HG02763 (cell line): ENCODE measurements around the gene NR6A1.

ENCODE experiments used
- ATAC-seq: cut with Tn5 transposase; IDR thresholded peaks from one replicate; pipeline ENCODE4 v1.9.1; 2021; ENCODE audit warnings: mild to moderate bottlenecking, moderate library complexity; ENCODE audit not compliant: unreplicated experiment

NR6A1 gene

GRCh38 chr9:124797343-124798103 lies 26.4 kb upstream of the NR6A1 start:
- ATAC-seq = no peak

GRCh38 chr9:124795881-124796431 lies 24.8 kb upstream of the NR6A1 start:
- ATAC-seq = no peak

- ATAC-seq = no peak
Observed at GRCh38 chr9:124794902-124795491, 23.9 kb upstream of the NR6A1 start.

- no peak for ATAC-seq
Observed at GRCh38 chr9:124793015-124793541, 22.0 kb upstream of the NR6A1 start.

- ATAC-seq = no peak
Observed at GRCh38 chr9:124792257-124793014, 21.3 kb upstream of the NR6A1 start.

GRCh38 chr9:124790801-124791505 lies 19.8 kb upstream of the NR6A1 start:
- no peak for ATAC-seq

GRCh38 chr9:124790301-124790700 lies 19.2 kb upstream of the NR6A1 start:
- ATAC-seq = no peak

GRCh38 chr9:124789531-124789930 lies 18.4 kb upstream of the NR6A1 start:
- ATAC-seq = no peak

GRCh38 chr9:124788542-124789217 lies 17.6 kb upstream of the NR6A1 start:
- no peak for ATAC-seq

- ATAC-seq = no peak
Observed at GRCh38 chr9:124786881-124787573, 15.9 kb upstream of the NR6A1 start.

- no peak for ATAC-seq
Observed at GRCh38 chr9:124784509-124784908, 13.4 kb upstream of the NR6A1 start.

GRCh38 chr9:124783830-124784229 lies 12.7 kb upstream of the NR6A1 start:
- ATAC-seq = no peak

- no peak for ATAC-seq
Observed at GRCh38 chr9:124782661-124783574, 11.8 kb upstream of the NR6A1 start.

GRCh38 chr9:124781967-124782660 lies 11.0 kb upstream of the NR6A1 start:
- ATAC-seq = no peak

GRCh38 chr9:124780757-124781151 lies 9.6 kb upstream of the NR6A1 start:
- no peak for ATAC-seq

- ATAC-seq = no peak
Observed at GRCh38 chr9:124780060-124780756, 9.1 kb upstream of the NR6A1 start.

- no peak for ATAC-seq
Observed at GRCh38 chr9:124779368-124780059, 8.4 kb upstream of the NR6A1 start.
